Left colon (tissue), 2 donors: ENCODE data around the gene ZDHHC18. TPM values are rescaled to one million over a fixed set of nuclear protein-coding genes. Genes with fewer than 3 reads are reported as not detected.
"Not testable (repeated sequence)": the region's sequence is repeated elsewhere in the genome, so short reads cannot be mapped to it uniquely, and the experiment has no call there.

Experiments
- ATAC-seq: fragments of 200-7000 bp; cut with Tn5 transposase; one replicate; pipeline ENCODE4 v1.9.1; 2020; ENCODE audit warnings: mild to moderate bottlenecking, moderate library complexity
- DNase-seq, 2 donors: peaks; one replicate each; pipeline ENCODE4 v3.0.0-alpha.2; 2020
- intact Hi-C, 2 donors: fragments of 100-400 bp; cut with DNase I in 1 of 2; cut with micrococcal nuclease in 1 of 2; formaldehyde crosslinking; loops; one replicate each; pipeline versions ENCODE4 v1.11.2 to v1.14.0; 2022; cut with DNase I, micrococcal nuclease
- total RNA-seq, 2 donors: library from RNA; stranded (reverse); fragmentation: NEBNext Ultra II Directional; extraction: Animal tissue kit (Norgen Biotek cat#: 25700); gene quantifications; one replicate each; pipeline ENCODE4 v1.2.1, GENCODE V29; 2021
- donor health status: DM: no; HTN: no; CAD: no.
- donor health status: DM: yes; HTN: yes; CAD: no.

Gene ZDHHC18
- total RNA-seq, 2 donors from 2014 or later, result 22.2 to 25.8 TPM

- ATAC-seq (peak; percentile 61), DNase-seq (peak; percentile 87 to 89)
- intact Hi-C loops, result loop anchor here in 1 of 2 donors (5.0 kb wide), 2 partner anchors 97 to 187 kb away; no protein-coding TSS in a partner anchor
Observed at GRCh38 chr1:26788836-26789611, 37.5 kb upstream of the ZDHHC18 start.

GRCh38 chr1:26789612-26789865 is 36.9 kb upstream of the ZDHHC18 start:
- intact Hi-C loops, result loop anchor here in 1 of 2 donors (5.0 kb wide), 2 partner anchors 97 to 187 kb away; no protein-coding TSS in a partner anchor

GRCh38 chr1:26789931-26790330 is 36.6 kb upstream of the ZDHHC18 start:
- intact Hi-C loops, result loop anchor here (5.0 kb wide), 2 partner anchors 98 to 188 kb away; no protein-coding TSS in a partner anchor
- no peak for DNase-seq
- ATAC-seq, result no peak

More at GRCh38 chr1:26789612-26789865, 36.9 kb upstream of the ZDHHC18 start:
- DNase-seq (no peak), ATAC-seq (no peak)

GRCh38 chr1:26790551-26790953 is 35.9 kb upstream of the ZDHHC18 start:
- no peak for DNase-seq
- intact Hi-C loops, result loop anchor here in 1 of 2 donors (5.0 kb wide), 1 partner anchor 188 kb away; no protein-coding TSS in a partner anchor
- ATAC-seq, result no peak

- DNase-seq (no peak), ATAC-seq (no peak)
- intact Hi-C loops, result loop anchor here in 1 of 2 donors (5.0 kb wide), 1 partner anchor 189 kb away; no protein-coding TSS in a partner anchor
Observed at GRCh38 chr1:26791148-26791547, 35.3 kb upstream of the ZDHHC18 start.

GRCh38 chr1:26791626-26792025 is 34.9 kb upstream of the ZDHHC18 start:
- ATAC-seq (no peak), DNase-seq (no peak)
- intact Hi-C loops, result loop anchor here in 1 of 2 donors (5.0 kb wide), 1 partner anchor 189 kb away; no protein-coding TSS in a partner anchor

GRCh38 chr1:26792924-26793323 is 33.6 kb upstream of the ZDHHC18 start:
- intact Hi-C loops, result loop anchor here in 1 of 2 donors (5.0 kb wide), 1 partner anchor 191 kb away; no protein-coding TSS in a partner anchor
- ATAC-seq, result no peak
- no peak for DNase-seq

GRCh38 chr1:26794391-26794790 is 32.1 kb upstream of the ZDHHC18 start:
- DNase-seq (no peak), ATAC-seq (no peak)
- intact Hi-C loops, result loop anchor here in 1 of 2 donors (5.0 kb wide), 1 partner anchor 192 kb away; no protein-coding TSS in a partner anchor

- no peak for ATAC-seq
- intact Hi-C loops, result no loop called here
- no peak for DNase-seq
Observed at GRCh38 chr1:26797627-26798026, 28.9 kb upstream of the ZDHHC18 start.

- intact Hi-C loops, result no loop called here
- peak; percentile 43 to 62 for DNase-seq
- peak; percentile 67 for ATAC-seq
Observed at GRCh38 chr1:26799479-26800142, 26.9 kb upstream of the ZDHHC18 start.

- ATAC-seq, DNase-seq, intact Hi-C loops: not testable (repeated sequence)
Observed at GRCh38 chr1:26803932-26804331, 22.6 kb upstream of the ZDHHC18 start.

GRCh38 chr1:26810105-26810504 is 16.4 kb upstream of the ZDHHC18 start:
- intact Hi-C loops, result loop anchor here in 1 of 2 donors (10.0 kb wide), 1 partner anchor 65 kb away; no protein-coding TSS in a partner anchor
- DNase-seq, result peak; percentile 52 to 80
- ATAC-seq, result peak; percentile 82

- intact Hi-C loops, result loop anchor here in 1 of 2 donors (10.0 kb wide), 1 partner anchor 64 kb away; no protein-coding TSS in a partner anchor
- ATAC-seq, result no peak
- no peak for DNase-seq
Observed at GRCh38 chr1:26811057-26811456, 15.4 kb upstream of the ZDHHC18 start.

- ATAC-seq, result no peak
- intact Hi-C loops, result loop anchor here in 1 of 2 donors (10.0 kb wide), 1 partner anchor 63 kb away; no protein-coding TSS in a partner anchor
- no peak for DNase-seq
Observed at GRCh38 chr1:26811708-26812107, 14.8 kb upstream of the ZDHHC18 start.

- intact Hi-C loops, result loop anchor here in 1 of 2 donors (10.0 kb wide), 1 partner anchor 60 kb away; no protein-coding TSS in a partner anchor
- ATAC-seq, result no peak
- DNase-seq, result no peak
Observed at GRCh38 chr1:26814377-26814776, 12.1 kb upstream of the ZDHHC18 start.

- ATAC-seq (no peak), DNase-seq (no peak)
- intact Hi-C loops, result loop anchor here in 1 of 2 donors (10.0 kb wide), 1 partner anchor 60 kb away; no protein-coding TSS in a partner anchor
Observed at GRCh38 chr1:26814893-26815292, 11.6 kb upstream of the ZDHHC18 start.

- DNase-seq, result no peak
- intact Hi-C loops, result no loop called here
- ATAC-seq, result peak; percentile 77
Observed at GRCh38 chr1:26820784-26821269, 5.7 kb upstream of the ZDHHC18 start.

GRCh38 chr1:26822737-26823395 is 3.6 kb upstream of the ZDHHC18 start:
- ATAC-seq (no peak), DNase-seq (no peak)
- intact Hi-C loops, result no loop called here

- ATAC-seq, result peak; percentile 2
- intact Hi-C loops, result no loop called here
- no peak for DNase-seq
Observed at GRCh38 chr1:26824731-26825130, 1.8 kb upstream of the ZDHHC18 start.
